ENCODE data around the gene EVA1B. TPM values are rescaled to one million over a fixed set of nuclear protein-coding genes. Genes with fewer than 3 reads are reported as not detected.

Gene EVA1B
- total and polyA plus RNA-seq, 10 of the 15 experiments (the other 5 are each of a cell fraction or from before 2014, with no cell fraction given): 0.15 to 6.4 (median 3.0) TPM; not detected in 2

DNA sequence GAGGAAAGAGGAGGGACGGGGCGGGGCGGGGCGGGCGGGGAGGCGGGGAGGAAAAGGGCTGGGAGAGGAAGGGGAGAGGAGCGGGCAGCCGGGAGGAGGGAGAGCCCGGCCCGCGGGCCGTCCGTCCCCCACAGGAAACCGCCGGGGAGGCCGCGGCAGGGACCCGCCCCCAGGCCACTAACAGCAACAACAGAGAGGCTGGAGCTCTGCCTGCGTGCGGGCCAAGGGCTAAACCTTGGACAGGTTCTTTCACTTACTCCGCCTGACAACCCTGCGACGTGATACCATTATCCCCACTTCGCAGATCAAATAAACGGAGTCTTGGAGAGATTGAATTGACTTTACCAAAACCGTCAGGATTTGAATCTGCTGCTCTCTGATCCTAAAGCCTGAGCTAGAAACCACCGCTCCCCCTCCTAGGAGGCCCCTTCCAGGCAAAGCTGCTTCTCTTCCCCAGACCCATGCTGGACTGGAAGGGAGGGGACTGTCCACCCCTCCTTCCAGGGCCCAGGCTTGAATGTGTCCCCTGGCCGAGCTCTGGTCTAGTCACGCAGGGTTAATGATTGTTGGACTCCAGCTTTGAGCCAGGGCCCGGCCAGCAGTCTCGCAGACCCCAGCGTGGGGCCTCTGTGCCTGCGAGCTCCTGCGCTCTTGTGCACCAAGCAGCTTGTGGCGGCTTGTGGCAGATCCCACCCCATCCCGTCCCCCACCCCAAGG, at the start of gene EVA1B (continued):
- TF ChIP-seq, protein P1, sequence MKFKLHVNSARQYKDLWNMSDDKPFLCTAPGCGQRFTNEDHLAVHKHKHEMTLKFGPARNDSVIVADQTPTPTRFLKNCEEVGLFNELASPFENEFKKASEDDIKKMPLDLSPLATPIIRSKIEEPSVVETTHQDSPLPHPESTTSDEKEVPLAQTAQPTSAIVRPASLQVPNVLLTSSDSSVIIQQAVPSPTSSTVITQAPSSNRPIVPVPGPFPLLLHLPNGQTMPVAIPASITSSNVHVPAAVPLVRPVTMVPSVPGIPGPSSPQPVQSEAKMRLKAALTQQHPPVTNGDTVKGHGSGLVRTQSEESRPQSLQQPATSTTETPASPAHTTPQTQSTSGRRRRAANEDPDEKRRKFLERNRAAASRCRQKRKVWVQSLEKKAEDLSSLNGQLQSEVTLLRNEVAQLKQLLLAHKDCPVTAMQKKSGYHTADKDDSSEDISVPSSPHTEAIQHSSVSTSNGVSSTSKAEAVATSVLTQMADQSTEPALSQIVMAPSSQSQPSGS (IDR thresholded peaks at IDR 0.05; ENCODE audit: low read length): no peak
- no peak for TF ChIP-seq ZZZ3 (IDR thresholded peaks at IDR 0.05; ENCODE audit: control insufficient read depth, insufficient read length, low read depth)

DNA sequence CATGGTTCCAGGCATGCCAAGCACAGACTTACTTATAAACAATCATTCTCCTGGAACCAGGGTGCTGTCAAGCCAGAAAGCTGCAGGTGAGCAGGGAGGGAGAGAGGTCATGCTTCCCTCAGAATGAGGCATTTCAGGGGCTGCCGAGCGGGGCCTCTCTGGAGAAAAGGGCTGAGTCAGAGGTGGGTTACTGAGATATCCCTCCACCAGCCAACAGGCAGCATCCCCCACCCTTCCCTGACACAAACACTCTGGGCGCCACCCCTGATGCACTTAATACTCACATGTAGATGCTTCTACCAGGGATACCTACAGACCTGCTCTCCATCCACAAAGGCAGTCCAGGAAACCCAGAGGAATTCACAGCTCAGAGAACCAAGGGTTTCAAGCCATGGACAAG, 49.2 kb upstream of the EVA1B start:
- no peak overlapping the region for H3K9ac ChIP-seq (ENCODE audit: control insufficient read depth, insufficient read depth, low read length)
- peak overlapping the region; percentile 97 for H3K27ac ChIP-seq (ENCODE audit: control insufficient read depth, insufficient read depth)
- intact Hi-C loops (cut with micrococcal nuclease; ENCODE audit: unreplicated experiment) (no loop called here), in situ Hi-C loops (cut with MboI) (no loop called here)
- 77% methylated on average over 3 of the region's 3 CpGs for WGBS (ENCODE audit: insufficient coverage, insufficient replicate concordance, low lambda C conversion rate, missing lambda C conversion rate)
- BruUV-seq (replicated peaks): no TSS peak
- ATAC-seq: no peak
- H3K79me2 ChIP-seq (ENCODE audit: control insufficient read depth, insufficient read depth, low read length): peaks cover 45% of the 10 kb centered on the region
- no peak overlapping the region for H2AFZ ChIP-seq (ENCODE audit: control insufficient read depth, low read depth, low read length)
- no peaks in the 10 kb centered on the region for H4K20me1 ChIP-seq (ENCODE audit: control insufficient read depth, insufficient read depth)
- FAIRE-seq: no peak
- H3K4me1 ChIP-seq (ENCODE audit: control insufficient read depth, insufficient read depth, low read length): peaks cover 51% of the 10 kb centered on the region
- DNase-seq (ENCODE audit: low read depth, low spot score): no peak
- ChIA-PET RAD21 (ENCODE audit: unreplicated experiment) (interaction anchor here (0.6 to 1.4 kb wide), 3 partner anchors 25 to 119 kb away, joined by 3 to 10 read pairs (median 4); partner anchors contain the start of gene LSM10), POLR2A (interaction anchor here (0.5 to 1.0 kb wide), 9 partner anchors 18 to 861 kb away, joined by 3 to 7 read pairs (median 4); partner anchors contain the start of genes MRPS15 and THRAP3), SMC1A (ENCODE audit: uncharacterized antibody, unreplicated experiment) (interaction anchor here (0.8 kb wide), 2 partner anchors 13 to 223 kb away, joined by 3 read pairs; partner anchors contain the start of gene TRAPPC3), CTCF (interaction anchor here (1.1 to 1.4 kb wide), 2 partner anchors 12 to 48 kb away, joined by 3 read pairs; no protein-coding TSS in a partner anchor)
- H3K27me3 ChIP-seq (replicated peaks in 1 of 2; ENCODE audit: control insufficient read depth in 2 of 2, insufficient read depth in 2 of 2, low read length in 1 of 2): no peaks in the 10 kb centered on the region
- no peak overlapping the region for H3K4me3 ChIP-seq
- no peaks in the 10 kb centered on the region for H3K9me3 ChIP-seq (replicated peaks; ENCODE audit: control insufficient read depth, insufficient read depth, low read length)
- H3K36me3 ChIP-seq (ENCODE audit: control insufficient read depth in 2 of 2, insufficient read depth in 2 of 2, low read length in 1 of 2): 0 out of 4 replicates have a peak, but pooled peaks cover 0 to 3% of the 10 kb centered on the region in 2 experiments
- H3K4me2 ChIP-seq (ENCODE audit: control insufficient read depth, insufficient read depth): no peak overlapping the region
- TF ChIP-seq, protein P2, sequence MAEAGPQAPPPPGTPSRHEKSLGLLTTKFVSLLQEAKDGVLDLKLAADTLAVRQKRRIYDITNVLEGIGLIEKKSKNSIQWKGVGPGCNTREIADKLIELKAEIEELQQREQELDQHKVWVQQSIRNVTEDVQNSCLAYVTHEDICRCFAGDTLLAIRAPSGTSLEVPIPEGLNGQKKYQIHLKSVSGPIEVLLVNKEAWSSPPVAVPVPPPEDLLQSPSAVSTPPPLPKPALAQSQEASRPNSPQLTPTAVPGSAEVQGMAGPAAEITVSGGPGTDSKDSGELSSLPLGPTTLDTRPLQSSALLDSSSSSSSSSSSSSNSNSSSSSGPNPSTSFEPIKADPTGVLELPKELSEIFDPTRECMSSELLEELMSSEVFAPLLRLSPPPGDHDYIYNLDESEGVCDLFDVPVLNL (IDR thresholded peaks at IDR 0.05; ENCODE audit: low read depth, low read length): no peak
- no peak for TF ChIP-seq RAD21 (IDR thresholded peaks at IDR 0.05; ENCODE audit: insufficient read depth, low read depth, low read length)
- TF ChIP-seq JUND (IDR thresholded peaks at IDR 0.05; ENCODE audit: low read depth, low read length): no peak
- no peak for TF ChIP-seq PML (IDR thresholded peaks at IDR 0.05; ENCODE audit: low read length)
- TF ChIP-seq, protein P3, sequence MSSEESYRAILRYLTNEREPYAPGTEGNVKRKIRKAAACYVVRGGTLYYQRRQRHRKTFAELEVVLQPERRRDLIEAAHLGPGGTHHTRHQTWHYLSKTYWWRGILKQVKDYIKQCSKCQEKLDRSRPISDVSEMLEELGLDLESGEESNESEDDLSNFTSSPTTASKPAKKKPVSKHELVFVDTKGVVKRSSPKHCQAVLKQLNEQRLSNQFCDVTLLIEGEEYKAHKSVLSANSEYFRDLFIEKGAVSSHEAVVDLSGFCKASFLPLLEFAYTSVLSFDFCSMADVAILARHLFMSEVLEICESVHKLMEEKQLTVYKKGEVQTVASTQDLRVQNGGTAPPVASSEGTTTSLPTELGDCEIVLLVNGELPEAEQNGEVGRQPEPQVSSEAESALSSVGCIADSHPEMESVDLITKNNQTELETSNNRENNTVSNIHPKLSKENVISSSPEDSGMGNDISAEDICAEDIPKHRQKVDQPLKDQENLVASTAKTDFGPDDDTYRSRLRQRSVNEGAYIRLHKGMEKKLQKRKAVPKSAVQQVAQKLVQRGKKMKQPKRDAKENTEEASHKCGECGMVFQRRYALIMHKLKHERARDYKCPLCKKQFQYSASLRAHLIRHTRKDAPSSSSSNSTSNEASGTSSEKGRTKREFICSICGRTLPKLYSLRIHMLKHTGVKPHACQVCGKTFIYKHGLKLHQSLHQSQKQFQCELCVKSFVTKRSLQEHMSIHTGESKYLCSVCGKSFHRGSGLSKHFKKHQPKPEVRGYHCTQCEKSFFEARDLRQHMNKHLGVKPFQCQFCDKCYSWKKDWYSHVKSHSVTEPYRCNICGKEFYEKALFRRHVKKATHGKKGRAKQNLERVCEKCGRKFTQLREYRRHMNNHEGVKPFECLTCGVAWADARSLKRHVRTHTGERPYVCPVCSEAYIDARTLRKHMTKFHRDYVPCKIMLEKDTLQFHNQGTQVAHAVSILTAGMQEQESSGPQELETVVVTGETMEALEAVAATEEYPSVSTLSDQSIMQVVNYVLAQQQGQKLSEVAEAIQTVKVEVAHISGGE (CRISPR knock-in tag; IDR thresholded peaks at IDR 0.05): no peak
- TF ChIP-seq CBX5 (IDR thresholded peaks at IDR 0.05; ENCODE audit: low read depth): no peak
- TF ChIP-seq IKZF2 (IDR thresholded peaks at IDR 0.05): no peak
- no peak for TF ChIP-seq NFYB (IDR thresholded peaks at IDR 0.05; ENCODE audit: insufficient read depth, low read depth, low read length)
- no peak for TF ChIP-seq GATAD2B (conservative IDR thresholded peaks at IDR 0.05; ENCODE audit: low read depth)
- TF ChIP-seq, protein P4, sequence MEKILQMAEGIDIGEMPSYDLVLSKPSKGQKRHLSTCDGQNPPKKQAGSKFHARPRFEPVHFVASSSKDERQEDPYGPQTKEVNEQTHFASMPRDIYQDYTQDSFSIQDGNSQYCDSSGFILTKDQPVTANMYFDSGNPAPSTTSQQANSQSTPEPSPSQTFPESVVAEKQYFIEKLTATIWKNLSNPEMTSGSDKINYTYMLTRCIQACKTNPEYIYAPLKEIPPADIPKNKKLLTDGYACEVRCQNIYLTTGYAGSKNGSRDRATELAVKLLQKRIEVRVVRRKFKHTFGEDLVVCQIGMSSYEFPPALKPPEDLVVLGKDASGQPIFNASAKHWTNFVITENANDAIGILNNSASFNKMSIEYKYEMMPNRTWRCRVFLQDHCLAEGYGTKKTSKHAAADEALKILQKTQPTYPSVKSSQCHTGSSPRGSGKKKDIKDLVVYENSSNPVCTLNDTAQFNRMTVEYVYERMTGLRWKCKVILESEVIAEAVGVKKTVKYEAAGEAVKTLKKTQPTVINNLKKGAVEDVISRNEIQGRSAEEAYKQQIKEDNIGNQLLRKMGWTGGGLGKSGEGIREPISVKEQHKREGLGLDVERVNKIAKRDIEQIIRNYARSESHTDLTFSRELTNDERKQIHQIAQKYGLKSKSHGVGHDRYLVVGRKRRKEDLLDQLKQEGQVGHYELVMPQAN (conservative IDR thresholded peaks at IDR 0.05): no peak

Data from GM12878 (cell line).